Right ventricle myocardium inferior (tissue), 1 donor: ENCODE measurements around the gene RAPGEF6. TPM values are rescaled to one million over a fixed set of nuclear protein-coding genes. Genes with fewer than 3 reads are reported as not detected.

Experiments
- ATAC-seq: fragments of 200-7000 bp; cut with Tn5 transposase; one replicate; pipeline ENCODE4 v1.9.1; 2020; ENCODE audit warnings: mild to moderate bottlenecking, moderate library complexity
- DNase-seq: peaks from one replicate; pipeline ENCODE4 v3.0.0; 2021; ENCODE audit errors: missing footprints
- intact Hi-C: fragments of 100-400 bp; cut with DNase I; formaldehyde crosslinking; loops from one replicate; pipeline ENCODE4 v1.11.0; 2022
- total RNA-seq: library from RNA; stranded (reverse); fragmentation: NEBNext Ultra II Directional; extraction: Animal tissue kit (Norgen Biotek cat#: 25700); gene quantifications from one replicate; pipeline ENCODE4 v1.2.1, GENCODE V29; 2021
- donor health status: DM: no; HTN: yes; CAD: no; lungs with severe emphysema.

The RAPGEF6 gene
- total RNA-seq, 1 donor from 2014 or later: 8.5 TPM

GRCh38 chr5:131564229-131564652 is 70.8 kb downstream of the RAPGEF6 start:
- DNase-seq (no peak), ATAC-seq (no peak)
- intact Hi-C loops: no loop called here

- DNase-seq (no peak), ATAC-seq (no peak)
- intact Hi-C loops: no loop called here
These were observed 71.4 kb downstream of the RAPGEF6 start for GRCh38 chr5:131563434-131564228.

GRCh38 chr5:131550606-131551005 is 84.4 kb downstream of the RAPGEF6 start:
- no peak for DNase-seq
- intact Hi-C loops: no loop called here
- no peak for ATAC-seq

- ATAC-seq (no peak), DNase-seq (no peak)
- intact Hi-C loops: no loop called here
These were observed 86.9 kb downstream of the RAPGEF6 start for GRCh38 chr5:131548176-131548575.

GRCh38 chr5:131545845-131546244 is 89.2 kb downstream of the RAPGEF6 start:
- intact Hi-C loops: no loop called here
- ATAC-seq: no peak
- no peak for DNase-seq

- no peak for DNase-seq
- ATAC-seq: no peak
- intact Hi-C loops: no loop called here
These were observed 92.3 kb downstream of the RAPGEF6 start for GRCh38 chr5:131542723-131543122.

- ATAC-seq (no peak), DNase-seq (no peak)
- intact Hi-C loops: no loop called here
These were observed 93.3 kb downstream of the RAPGEF6 start for GRCh38 chr5:131541762-131542161.

GRCh38 chr5:131541071-131541470 is 94.0 kb downstream of the RAPGEF6 start:
- intact Hi-C loops: no loop called here
- DNase-seq (no peak), ATAC-seq (no peak)

GRCh38 chr5:131539251-131539650 is 95.8 kb downstream of the RAPGEF6 start:
- ATAC-seq (no peak), DNase-seq (no peak)
- intact Hi-C loops: no loop called here

GRCh38 chr5:131538177-131538593 is 96.8 kb downstream of the RAPGEF6 start:
- intact Hi-C loops: no loop called here
- DNase-seq (no peak), ATAC-seq (no peak)

- intact Hi-C loops: no loop called here
- ATAC-seq (no peak), DNase-seq (no peak)
These were observed 98.1 kb downstream of the RAPGEF6 start for GRCh38 chr5:131536850-131537448.

- intact Hi-C loops: no loop called here
- peak; percentile 63 for ATAC-seq
- DNase-seq: no peak
These were observed 98.7 kb downstream of the RAPGEF6 start for GRCh38 chr5:131536211-131536826.

- ATAC-seq: no peak
- intact Hi-C loops: no loop called here
These were observed 100.1 kb downstream of the RAPGEF6 start for GRCh38 chr5:131534974-131535373.

GRCh38 chr5:131533836-131534235 is 101.2 kb downstream of the RAPGEF6 start:
- intact Hi-C loops: no loop called here
- no peak for ATAC-seq
- no peak for DNase-seq

More at GRCh38 chr5:131534974-131535373, 100.1 kb downstream of the RAPGEF6 start:
- no peak for DNase-seq

GRCh38 chr5:131532031-131532640 is 102.9 kb downstream of the RAPGEF6 start:
- no peak for ATAC-seq
- intact Hi-C loops: no loop called here
- DNase-seq: no peak

GRCh38 chr5:131530706-131531331 is 104.2 kb downstream of the RAPGEF6 start:
- intact Hi-C loops: no loop called here
- ATAC-seq: no peak
- DNase-seq: no peak

- ATAC-seq: no peak
- no peak for DNase-seq
- intact Hi-C loops: no loop called here
These were observed 106.3 kb downstream of the RAPGEF6 start for GRCh38 chr5:131528682-131529081.

GRCh38 chr5:131525805-131526204 is 109.2 kb downstream of the RAPGEF6 start:
- DNase-seq (no peak), ATAC-seq (peak; percentile 28)
- intact Hi-C loops: no loop called here

GRCh38 chr5:131524431-131524830 is 110.6 kb downstream of the RAPGEF6 start:
- peak; percentile 43 for DNase-seq
- intact Hi-C loops: no loop called here
- ATAC-seq: no peak
